ENCODE results near the gene DCAF15. TPM values are rescaled to one million over a fixed set of nuclear protein-coding genes. Genes with fewer than 3 reads are reported as not detected.

The DCAF15 gene
- total RNA-seq, 1 donor from 2014 or later: 35.1 TPM

DNA sequence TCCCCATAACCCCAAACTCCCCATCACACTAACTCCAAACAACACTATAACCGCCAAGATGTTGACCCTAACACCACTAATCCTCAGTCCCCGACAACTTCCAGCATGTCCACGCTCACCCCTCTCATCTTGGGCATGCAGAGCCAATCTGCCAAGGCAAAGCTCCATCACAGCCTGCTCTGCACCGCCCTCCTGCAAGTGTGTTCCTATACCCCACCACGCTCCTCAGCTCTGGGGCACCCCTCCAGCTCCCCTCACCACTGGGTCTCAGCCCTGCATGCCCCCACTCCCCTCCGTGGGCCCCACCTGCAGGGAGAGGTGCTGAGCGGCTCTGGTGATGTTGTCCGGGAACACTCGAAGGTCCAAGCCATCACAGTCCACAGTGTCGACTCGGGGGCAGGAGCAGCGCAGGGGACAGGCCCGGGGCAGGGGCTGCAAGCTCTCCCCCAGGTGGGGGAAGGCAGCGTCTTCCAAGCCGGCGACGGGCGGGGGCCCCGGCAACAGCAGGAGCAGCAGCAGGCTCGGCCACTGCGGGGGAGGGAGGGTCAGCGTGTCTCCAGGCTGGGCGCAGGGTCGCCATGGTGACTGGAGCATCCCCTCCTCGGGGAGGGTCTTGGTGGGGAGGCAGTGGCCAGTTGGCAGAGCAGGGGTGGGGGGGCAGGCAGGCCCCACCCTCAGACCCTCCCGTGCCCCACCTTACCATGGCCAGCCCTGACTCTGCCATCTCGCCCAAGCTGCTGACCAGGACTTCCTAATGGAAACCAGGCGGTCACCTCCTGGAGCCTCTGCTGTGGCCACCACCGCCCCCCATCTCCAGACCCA is 14.6 kb upstream of the DCAF15 start:
- no peak overlapping the region for H3K27ac ChIP-seq
- H3K9me3 ChIP-seq: no peaks in the 10 kb centered on the region
- no peaks in the 10 kb centered on the region for H3K36me3 ChIP-seq
- intact Hi-C loops (cut with DNase I): no loop called here
- peak overlapping the region; percentile 39 for H3K4me3 ChIP-seq
- no peaks in the 10 kb centered on the region for H3K27me3 ChIP-seq
- DNase-seq: no peak
- H3K4me1 ChIP-seq: no peaks in the 10 kb centered on the region
- peak; percentile 10 for ATAC-seq
- TF ChIP-seq, protein P1, sequence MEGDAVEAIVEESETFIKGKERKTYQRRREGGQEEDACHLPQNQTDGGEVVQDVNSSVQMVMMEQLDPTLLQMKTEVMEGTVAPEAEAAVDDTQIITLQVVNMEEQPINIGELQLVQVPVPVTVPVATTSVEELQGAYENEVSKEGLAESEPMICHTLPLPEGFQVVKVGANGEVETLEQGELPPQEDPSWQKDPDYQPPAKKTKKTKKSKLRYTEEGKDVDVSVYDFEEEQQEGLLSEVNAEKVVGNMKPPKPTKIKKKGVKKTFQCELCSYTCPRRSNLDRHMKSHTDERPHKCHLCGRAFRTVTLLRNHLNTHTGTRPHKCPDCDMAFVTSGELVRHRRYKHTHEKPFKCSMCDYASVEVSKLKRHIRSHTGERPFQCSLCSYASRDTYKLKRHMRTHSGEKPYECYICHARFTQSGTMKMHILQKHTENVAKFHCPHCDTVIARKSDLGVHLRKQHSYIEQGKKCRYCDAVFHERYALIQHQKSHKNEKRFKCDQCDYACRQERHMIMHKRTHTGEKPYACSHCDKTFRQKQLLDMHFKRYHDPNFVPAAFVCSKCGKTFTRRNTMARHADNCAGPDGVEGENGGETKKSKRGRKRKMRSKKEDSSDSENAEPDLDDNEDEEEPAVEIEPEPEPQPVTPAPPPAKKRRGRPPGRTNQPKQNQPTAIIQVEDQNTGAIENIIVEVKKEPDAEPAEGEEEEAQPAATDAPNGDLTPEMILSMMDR (IDR thresholded peaks at IDR 0.05): no peak

GRCh38 chr19:13938301-13939064 is 13.8 kb upstream of the DCAF15 start, which contains the start of gene PODNL1:
Gene PODNL1, minus strand, starts transcription at chr19:13938417. Its CDS starts 236 bp downstream, at chr19:13938181.
- Histone ChIP-seq H3K4me1 (no peaks in the 10 kb centered on the region), H3K36me3 (no peaks in the 10 kb centered on the region), H3K9me3 (no peaks in the 10 kb centered on the region), H3K27me3 (no peaks in the 10 kb centered on the region), H3K27ac (no peak within 1 kb of the TSS), H3K4me3 (peak within 1 kb of the TSS; percentile 39)
- TF ChIP-seq, protein P1 (IDR thresholded peaks at IDR 0.05): no peak
- intact Hi-C loops (cut with DNase I): no loop called here
- DNase-seq (no peak), ATAC-seq (peak; percentile 49)

- no peak for ATAC-seq
- H3K36me3 ChIP-seq: no peaks in the 10 kb centered on the region
- no peaks in the 10 kb centered on the region for H3K9me3 ChIP-seq
- no peaks in the 10 kb centered on the region for H3K4me1 ChIP-seq
- no peak overlapping the region for H3K4me3 ChIP-seq
- DNase-seq: no peak
- intact Hi-C loops (cut with DNase I): no loop called here
- no peaks in the 10 kb centered on the region for H3K27me3 ChIP-seq
- TF ChIP-seq, protein P1 (IDR thresholded peaks at IDR 0.05): no peak
- no peak overlapping the region for H3K27ac ChIP-seq
These were observed 10.2 kb upstream of the DCAF15 start for GRCh38 chr19:13942023-13942684.

DNA sequence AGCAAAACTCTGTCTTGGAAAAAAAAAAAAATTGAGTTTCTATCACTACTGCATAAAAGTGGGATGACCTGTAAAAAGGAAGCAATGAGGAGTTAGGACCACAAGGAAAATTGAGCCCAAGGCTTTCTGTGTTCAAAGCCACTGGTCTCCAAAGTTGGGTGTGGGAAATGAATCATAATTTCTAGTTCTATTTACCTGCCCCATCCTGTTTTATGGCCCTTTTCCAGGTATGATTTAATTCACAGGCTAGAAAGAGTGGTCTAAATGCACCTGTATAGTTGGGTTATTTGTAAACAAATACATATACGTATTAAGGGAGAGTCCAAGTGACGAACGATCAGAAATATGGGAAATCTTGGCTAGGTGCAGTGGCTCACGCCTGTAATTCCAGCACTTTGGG is 5.9 kb upstream of the DCAF15 start:
- Histone ChIP-seq H3K9me3 (no peaks in the 10 kb centered on the region), H3K4me3 (no peak overlapping the region), H3K4me1 (no peaks in the 10 kb centered on the region), H3K27me3 (no peaks in the 10 kb centered on the region), H3K36me3 (no peaks in the 10 kb centered on the region), H3K27ac (no peak overlapping the region)
- TF ChIP-seq, protein P1 (IDR thresholded peaks at IDR 0.05): no peak
- intact Hi-C loops (cut with DNase I): no loop called here
- ATAC-seq: no peak
- DNase-seq: no peak

- Histone ChIP-seq H3K4me3 (no peak overlapping the region), H3K36me3 (peaks cover 18% of the 10 kb centered on the region), H3K27ac (no peak overlapping the region), H3K27me3 (no peaks in the 10 kb centered on the region), H3K9me3 (no peaks in the 10 kb centered on the region), H3K4me1 (peaks cover 13% of the 10 kb centered on the region)
- TF ChIP-seq, protein P1 (IDR thresholded peaks at IDR 0.05): no peak
- intact Hi-C loops (cut with DNase I): no loop called here
- ATAC-seq: no peak
- DNase-seq: no peak
These were observed 1.3 kb upstream of the DCAF15 start for GRCh38 chr19:13951043-13951442.
